ENCODE data around the gene COPS3. TPM values are rescaled to one million over a fixed set of nuclear protein-coding genes. Genes with fewer than 3 reads are reported as not detected.

The COPS3 gene
- total and polyA plus RNA-seq, 4 donors: 24.6 to 77.3 (median 30.2) TPM

- Histone ChIP-seq H3K27ac (ENCODE audit: low read depth in 1 of 2, low read length in 2 of 2) (no peak overlapping the region), H3K9ac (ENCODE audit: low read depth in 1 of 2, low read length in 2 of 2) (no peak overlapping the region), H3K4me3 (ENCODE audit: low read depth in 1 of 3, low read length in 3 of 3) (no peak overlapping the region), H3K9me3 (ENCODE audit: control insufficient read depth in 4 of 4, low read length in 3 of 4) (no peaks in the 10 kb centered on the region), H3K36me3 (ENCODE audit: control insufficient read depth in 4 of 4, insufficient read depth in 3 of 4, low read depth in 1 of 4, low read length in 3 of 4) (peaks cover 1 to 7% (median 4%) of the 10 kb centered on the region in 4 donors), H3K27me3 (ENCODE audit: control insufficient read depth in 4 of 4, insufficient read depth in 4 of 4, low read length in 3 of 4) (no peaks in the 10 kb centered on the region), H3K4me1 (ENCODE audit: control insufficient read depth in 4 of 4, insufficient read depth in 4 of 4, low read length in 3 of 4) (peaks cover 9 to 28% (median 17%) of the 10 kb centered on the region in 4 donors)
- DNase-seq (ENCODE audit: low spot score): no peak
- 84% methylated on average over 10 of the region's 10 CpGs for WGBS
- TF ChIP-seq JUND (IDR thresholded peaks at IDR 0.05) (no peak), GABPA (IDR thresholded peaks at IDR 0.05 in 1 of 2, conservative IDR thresholded peaks at IDR 0.05 in 1 of 2) (no peak), ZBTB33 (IDR thresholded peaks at IDR 0.05) (no peak), RAD21 (IDR thresholded peaks at IDR 0.05) (no peak), HNF4A (conservative IDR thresholded peaks at IDR 0.05) (no peak), YY1 (IDR thresholded peaks at IDR 0.05) (no peak), FOXA1 (IDR thresholded peaks at IDR 0.05) (no peak), RXRA (IDR thresholded peaks at IDR 0.05) (no peak), MAX (IDR thresholded peaks at IDR 0.05) (no peak), TAF1 (conservative IDR thresholded peaks at IDR 0.05) (no peak), CTCF (IDR thresholded peaks at IDR 0.05; ENCODE audit: low read depth, low read length, missing input control) (no peak)
- TF ChIP-seq, protein P1, sequence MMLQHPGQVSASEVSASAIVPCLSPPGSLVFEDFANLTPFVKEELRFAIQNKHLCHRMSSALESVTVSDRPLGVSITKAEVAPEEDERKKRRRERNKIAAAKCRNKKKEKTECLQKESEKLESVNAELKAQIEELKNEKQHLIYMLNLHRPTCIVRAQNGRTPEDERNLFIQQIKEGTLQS (IDR thresholded peaks at IDR 0.05): no peak
Observed at GRCh38 chr17:17201271-17201670, 79.8 kb downstream of the COPS3 start.

DNA sequence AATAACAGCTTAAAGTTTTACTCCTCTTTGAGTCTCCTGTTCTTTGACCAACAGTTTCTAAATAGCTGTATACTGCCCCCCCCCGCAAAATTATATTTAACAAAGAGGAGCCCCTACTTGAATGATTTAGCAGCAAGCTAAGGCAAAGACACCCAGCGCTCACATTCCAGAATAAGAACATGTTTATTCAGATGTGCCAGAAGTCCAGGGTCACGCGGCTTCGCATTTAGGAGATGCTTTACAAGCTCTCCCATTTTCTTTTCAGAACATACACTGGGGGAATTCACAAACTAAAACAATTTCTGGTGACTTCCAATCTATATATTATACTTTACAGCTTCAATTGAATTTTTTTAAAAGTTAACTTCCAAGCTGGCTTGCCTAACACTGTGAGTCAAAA lies 80.2 kb downstream of the COPS3 start:
- H3K27ac ChIP-seq (ENCODE audit: low read depth in 1 of 2, low read length in 2 of 2): no peak overlapping the region
- no peak for DNase-seq (ENCODE audit: low spot score)
- WGBS: 86% methylated on average over 5 of the region's 5 CpGs

DNA sequence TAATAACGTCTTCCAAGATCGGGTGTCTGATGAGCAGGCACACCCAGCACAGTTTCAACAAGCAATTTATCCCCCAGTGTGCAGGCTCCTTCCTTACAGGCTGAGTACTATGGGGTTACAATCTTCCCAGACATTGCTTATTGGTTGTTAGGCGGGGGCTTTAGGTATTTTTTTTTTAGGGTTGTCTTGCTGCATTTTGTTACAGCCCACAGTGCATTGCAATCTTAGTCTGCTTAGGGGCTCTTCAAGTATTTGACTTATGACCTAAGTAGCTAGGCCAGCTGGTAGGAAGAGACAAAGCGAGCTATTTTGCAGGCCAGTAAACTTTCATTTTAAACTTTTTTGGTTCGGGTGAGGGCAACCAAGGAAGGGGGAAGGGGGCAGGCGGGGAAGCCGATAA lies 80.7 kb downstream of the COPS3 start:
- H3K4me1 ChIP-seq (ENCODE audit: control insufficient read depth in 4 of 4, insufficient read depth in 4 of 4, low read length in 3 of 4): peaks cover 6 to 22% (median 13%) of the 10 kb centered on the region in 4 donors
- no peak overlapping the region for H3K4me3 ChIP-seq (ENCODE audit: low read depth in 1 of 3, low read length in 3 of 3)
- WGBS: 83% methylated on average over 7 of the region's 7 CpGs
- no peak overlapping the region for H3K27ac ChIP-seq (ENCODE audit: low read depth in 1 of 2, low read length in 2 of 2)
- no peaks in the 10 kb centered on the region for H3K27me3 ChIP-seq (ENCODE audit: control insufficient read depth in 4 of 4, insufficient read depth in 4 of 4, low read length in 3 of 4)
- H3K36me3 ChIP-seq (ENCODE audit: control insufficient read depth in 4 of 4, insufficient read depth in 3 of 4, low read depth in 1 of 4, low read length in 3 of 4): peaks cover 1 to 7% (median 4%) of the 10 kb centered on the region in 4 donors
- no peaks in the 10 kb centered on the region for H3K9me3 ChIP-seq (ENCODE audit: control insufficient read depth in 4 of 4, low read length in 3 of 4)
- H3K9ac ChIP-seq (ENCODE audit: low read depth in 1 of 2, low read length in 2 of 2): no peak overlapping the region
- no peak for DNase-seq (ENCODE audit: low spot score)
- TF ChIP-seq JUND (IDR thresholded peaks at IDR 0.05) (no peak), TAF1 (conservative IDR thresholded peaks at IDR 0.05) (no peak), FOXA2 (IDR thresholded peaks at IDR 0.05) (no peak), GABPA (IDR thresholded peaks at IDR 0.05 in 1 of 2, conservative IDR thresholded peaks at IDR 0.05 in 1 of 2) (no peak), HNF4G (IDR thresholded peaks at IDR 0.05) (no peak), ZBTB33 (IDR thresholded peaks at IDR 0.05) (no peak), FOXA1 (IDR thresholded peaks at IDR 0.05) (no peak)
- TF ChIP-seq, protein P2, sequence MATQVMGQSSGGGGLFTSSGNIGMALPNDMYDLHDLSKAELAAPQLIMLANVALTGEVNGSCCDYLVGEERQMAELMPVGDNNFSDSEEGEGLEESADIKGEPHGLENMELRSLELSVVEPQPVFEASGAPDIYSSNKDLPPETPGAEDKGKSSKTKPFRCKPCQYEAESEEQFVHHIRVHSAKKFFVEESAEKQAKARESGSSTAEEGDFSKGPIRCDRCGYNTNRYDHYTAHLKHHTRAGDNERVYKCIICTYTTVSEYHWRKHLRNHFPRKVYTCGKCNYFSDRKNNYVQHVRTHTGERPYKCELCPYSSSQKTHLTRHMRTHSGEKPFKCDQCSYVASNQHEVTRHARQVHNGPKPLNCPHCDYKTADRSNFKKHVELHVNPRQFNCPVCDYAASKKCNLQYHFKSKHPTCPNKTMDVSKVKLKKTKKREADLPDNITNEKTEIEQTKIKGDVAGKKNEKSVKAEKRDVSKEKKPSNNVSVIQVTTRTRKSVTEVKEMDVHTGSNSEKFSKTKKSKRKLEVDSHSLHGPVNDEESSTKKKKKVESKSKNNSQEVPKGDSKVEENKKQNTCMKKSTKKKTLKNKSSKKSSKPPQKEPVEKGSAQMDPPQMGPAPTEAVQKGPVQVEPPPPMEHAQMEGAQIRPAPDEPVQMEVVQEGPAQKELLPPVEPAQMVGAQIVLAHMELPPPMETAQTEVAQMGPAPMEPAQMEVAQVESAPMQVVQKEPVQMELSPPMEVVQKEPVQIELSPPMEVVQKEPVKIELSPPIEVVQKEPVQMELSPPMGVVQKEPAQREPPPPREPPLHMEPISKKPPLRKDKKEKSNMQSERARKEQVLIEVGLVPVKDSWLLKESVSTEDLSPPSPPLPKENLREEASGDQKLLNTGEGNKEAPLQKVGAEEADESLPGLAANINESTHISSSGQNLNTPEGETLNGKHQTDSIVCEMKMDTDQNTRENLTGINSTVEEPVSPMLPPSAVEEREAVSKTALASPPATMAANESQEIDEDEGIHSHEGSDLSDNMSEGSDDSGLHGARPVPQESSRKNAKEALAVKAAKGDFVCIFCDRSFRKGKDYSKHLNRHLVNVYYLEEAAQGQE (IDR thresholded peaks at IDR 0.05): no peak
- TF ChIP-seq, protein P1 (IDR thresholded peaks at IDR 0.05): no peak

More for the DNA sequence above, 80.2 kb downstream of the COPS3 start:
- H3K4me1 ChIP-seq (ENCODE audit: control insufficient read depth in 4 of 4, insufficient read depth in 4 of 4, low read length in 3 of 4): peaks cover 9 to 24% (median 14%) of the 10 kb centered on the region in 4 donors
- no peaks in the 10 kb centered on the region for H3K9me3 ChIP-seq (ENCODE audit: control insufficient read depth in 4 of 4, low read length in 3 of 4)
- peaks cover 1 to 7% (median 4%) of the 10 kb centered on the region in 4 donors for H3K36me3 ChIP-seq (ENCODE audit: control insufficient read depth in 4 of 4, insufficient read depth in 3 of 4, low read depth in 1 of 4, low read length in 3 of 4)
- H3K4me3 ChIP-seq (ENCODE audit: low read depth in 1 of 3, low read length in 3 of 3): no peak overlapping the region
- H3K9ac ChIP-seq (ENCODE audit: low read depth in 1 of 2, low read length in 2 of 2): no peak overlapping the region
- H3K27me3 ChIP-seq (ENCODE audit: control insufficient read depth in 4 of 4, insufficient read depth in 4 of 4, low read length in 3 of 4): no peaks in the 10 kb centered on the region
- TF ChIP-seq HNF4A (conservative IDR thresholded peaks at IDR 0.05) (no peak), SP1 (IDR thresholded peaks at IDR 0.05) (no peak), YY1 (IDR thresholded peaks at IDR 0.05) (no peak), RAD21 (IDR thresholded peaks at IDR 0.05) (no peak), NR2F2 (IDR thresholded peaks at IDR 0.05) (peak; percentile 26)
- TF ChIP-seq, protein P1 (IDR thresholded peaks at IDR 0.05): no peak

All from liver (tissue), 9 donors.